Measurements from ENCODE around the gene SYNJ2.

The SYNJ2 gene

GRCh38 chr6:158028421-158028820 lies 46.8 kb downstream of the SYNJ2 start:
- H3K27me3 ChIP-seq (ENCODE audit: insufficient read depth, insufficient read length) = no peaks in the 10 kb centered on the region
- no peaks in the 10 kb centered on the region for H3K9me3 ChIP-seq (ENCODE audit: insufficient read depth, low read length)
- TF ChIP-seq YY1 (IDR thresholded peaks at IDR 0.05; ENCODE audit: insufficient read depth, insufficient read length) = no peak
- no peak for TF ChIP-seq SUZ12 (IDR thresholded peaks at IDR 0.05; ENCODE audit: extremely low read depth, insufficient read depth, insufficient read length)
- TF ChIP-seq ZNF274 (IDR thresholded peaks at IDR 0.05; ENCODE audit: low read depth, low read length) = no peak
- H3K9ac ChIP-seq (ENCODE audit: insufficient read length, low read depth) = no peak overlapping the region
- no peak overlapping the region for H3K4me3 ChIP-seq (ENCODE audit: insufficient read length, low read depth)
- H3K36me3 ChIP-seq (ENCODE audit: insufficient read depth, insufficient read length, low read length) = peaks cover 4% of the 10 kb centered on the region
- DNase-seq (ENCODE audit: low read depth, low spot score) = no peak
- peaks cover 15% of the 10 kb centered on the region for H3K4me1 ChIP-seq (ENCODE audit: insufficient read depth, insufficient read length)

DNA sequence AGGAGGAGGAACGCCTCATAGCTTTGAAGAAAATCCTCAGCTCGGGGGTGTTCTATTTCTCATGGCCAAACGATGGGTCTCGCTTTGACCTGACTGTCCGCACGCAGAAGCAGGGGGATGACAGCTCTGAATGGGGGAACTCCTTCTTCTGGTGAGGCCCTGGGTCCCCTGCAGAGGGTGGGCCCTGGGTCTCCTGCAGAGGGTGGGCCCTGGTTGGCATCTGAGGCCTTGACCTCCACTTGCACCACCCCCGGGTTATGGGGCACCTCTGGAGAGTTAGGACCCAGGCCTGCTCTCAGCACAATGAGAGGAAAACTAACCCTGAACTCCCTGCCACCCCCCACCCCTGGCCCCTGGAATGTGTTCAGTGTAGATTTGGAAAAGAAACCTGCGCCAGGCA lies 47.2 kb downstream of the SYNJ2 start:
- Histone ChIP-seq H3K36me3 (ENCODE audit: insufficient read depth, insufficient read length, low read length) (peaks cover 6% of the 10 kb centered on the region), H3K9ac (ENCODE audit: insufficient read length, low read depth) (no peak overlapping the region), H3K4me1 (ENCODE audit: insufficient read depth, insufficient read length) (peaks cover 15% of the 10 kb centered on the region), H3K4me3 (ENCODE audit: insufficient read length, low read depth) (no peak overlapping the region), H3K9me3 (ENCODE audit: insufficient read depth, low read length) (no peaks in the 10 kb centered on the region), H3K27me3 (ENCODE audit: insufficient read depth, insufficient read length) (no peaks in the 10 kb centered on the region)
- DNase-seq (ENCODE audit: low read depth, low spot score) = no peak
- TF ChIP-seq SUZ12 (IDR thresholded peaks at IDR 0.05; ENCODE audit: extremely low read depth, insufficient read depth, insufficient read length) (no peak), YY1 (IDR thresholded peaks at IDR 0.05; ENCODE audit: insufficient read depth, insufficient read length) (no peak), ZNF274 (IDR thresholded peaks at IDR 0.05; ENCODE audit: low read depth, low read length) (no peak)

GRCh38 chr6:158029668-158030230 lies 48.1 kb downstream of the SYNJ2 start:
- Histone ChIP-seq H3K9me3 (ENCODE audit: insufficient read depth, low read length) (no peaks in the 10 kb centered on the region), H3K4me3 (ENCODE audit: insufficient read length, low read depth) (no peak overlapping the region), H3K27me3 (ENCODE audit: insufficient read depth, insufficient read length) (no peaks in the 10 kb centered on the region), H3K36me3 (ENCODE audit: insufficient read depth, insufficient read length, low read length) (peaks cover 6% of the 10 kb centered on the region), H3K9ac (ENCODE audit: insufficient read length, low read depth) (no peak overlapping the region), H3K4me1 (ENCODE audit: insufficient read depth, insufficient read length) (peaks cover 15% of the 10 kb centered on the region)
- DNase-seq (ENCODE audit: low read depth, low spot score) = no peak
- TF ChIP-seq SUZ12 (IDR thresholded peaks at IDR 0.05; ENCODE audit: extremely low read depth, insufficient read depth, insufficient read length) (no peak), ZNF274 (IDR thresholded peaks at IDR 0.05; ENCODE audit: low read depth, low read length) (no peak), YY1 (IDR thresholded peaks at IDR 0.05; ENCODE audit: insufficient read depth, insufficient read length) (no peak)

- Histone ChIP-seq H3K4me1 (ENCODE audit: insufficient read depth, insufficient read length) (peaks cover 15% of the 10 kb centered on the region), H3K9ac (ENCODE audit: insufficient read length, low read depth) (no peak overlapping the region), H3K9me3 (ENCODE audit: insufficient read depth, low read length) (no peaks in the 10 kb centered on the region), H3K36me3 (ENCODE audit: insufficient read depth, insufficient read length, low read length) (peaks cover 6% of the 10 kb centered on the region), H3K27me3 (ENCODE audit: insufficient read depth, insufficient read length) (no peaks in the 10 kb centered on the region), H3K4me3 (ENCODE audit: insufficient read length, low read depth) (no peak overlapping the region)
- TF ChIP-seq SUZ12 (IDR thresholded peaks at IDR 0.05; ENCODE audit: extremely low read depth, insufficient read depth, insufficient read length) = no peak
- TF ChIP-seq ZNF274 (IDR thresholded peaks at IDR 0.05; ENCODE audit: low read depth, low read length) = no peak
- TF ChIP-seq YY1 (IDR thresholded peaks at IDR 0.05; ENCODE audit: insufficient read depth, insufficient read length) = no peak
- DNase-seq (ENCODE audit: low read depth, low spot score) = no peak
Observed at GRCh38 chr6:158030380-158031300, 49.0 kb downstream of the SYNJ2 start.

- Histone ChIP-seq H3K9me3 (ENCODE audit: insufficient read depth, low read length) (no peaks in the 10 kb centered on the region), H3K4me1 (ENCODE audit: insufficient read depth, insufficient read length) (peaks cover 12% of the 10 kb centered on the region), H3K4me3 (ENCODE audit: insufficient read length, low read depth) (no peak overlapping the region), H3K9ac (ENCODE audit: insufficient read length, low read depth) (no peak overlapping the region), H3K27me3 (ENCODE audit: insufficient read depth, insufficient read length) (no peaks in the 10 kb centered on the region), H3K36me3 (ENCODE audit: insufficient read depth, insufficient read length, low read length) (peaks cover 13% of the 10 kb centered on the region)
- TF ChIP-seq SUZ12 (IDR thresholded peaks at IDR 0.05; ENCODE audit: extremely low read depth, insufficient read depth, insufficient read length) = no peak
- no peak for TF ChIP-seq ZNF274 (IDR thresholded peaks at IDR 0.05; ENCODE audit: low read depth, low read length)
- no peak for TF ChIP-seq YY1 (IDR thresholded peaks at IDR 0.05; ENCODE audit: insufficient read depth, insufficient read length)
- no peak for DNase-seq (ENCODE audit: low read depth, low spot score)
Observed at GRCh38 chr6:158031381-158032353, 50.0 kb downstream of the SYNJ2 start.

DNA sequence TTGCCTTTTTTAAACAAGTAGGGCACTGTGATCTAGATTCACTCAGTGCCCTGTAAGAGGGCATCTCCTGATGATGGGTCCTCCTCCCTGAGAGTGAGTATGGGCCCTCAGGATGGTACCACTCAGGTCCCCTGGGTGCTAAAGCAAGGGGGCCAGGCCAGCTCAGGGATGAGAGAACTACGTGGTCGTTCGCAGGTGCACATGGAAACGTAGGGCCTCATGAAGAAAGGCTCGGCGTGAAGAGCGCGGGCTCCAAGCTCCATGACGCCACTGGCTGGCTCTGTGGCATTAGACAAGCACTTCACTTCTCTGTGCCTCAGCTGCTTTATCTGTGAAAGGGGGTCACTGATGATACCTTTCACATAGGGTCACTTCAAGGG lies 50.7 kb downstream of the SYNJ2 start:
- Histone ChIP-seq H3K4me3 (ENCODE audit: insufficient read length, low read depth) (no peak overlapping the region), H3K27me3 (ENCODE audit: insufficient read depth, insufficient read length) (no peaks in the 10 kb centered on the region), H3K9ac (ENCODE audit: insufficient read length, low read depth) (no peak overlapping the region), H3K4me1 (ENCODE audit: insufficient read depth, insufficient read length) (peaks cover 7% of the 10 kb centered on the region), H3K36me3 (ENCODE audit: insufficient read depth, insufficient read length, low read length) (peaks cover 13% of the 10 kb centered on the region), H3K9me3 (ENCODE audit: insufficient read depth, low read length) (no peaks in the 10 kb centered on the region)
- DNase-seq (ENCODE audit: low read depth, low spot score) = no peak
- TF ChIP-seq ZNF274 (IDR thresholded peaks at IDR 0.05; ENCODE audit: low read depth, low read length) = no peak
- no peak for TF ChIP-seq SUZ12 (IDR thresholded peaks at IDR 0.05; ENCODE audit: extremely low read depth, insufficient read depth, insufficient read length)
- no peak for TF ChIP-seq YY1 (IDR thresholded peaks at IDR 0.05; ENCODE audit: insufficient read depth, insufficient read length)

All from NT2/D1 (cell line).